GM18951 (cell line): ENCODE data around the gene GSTM1.
"Not testable (repeated sequence)": the region's sequence is repeated elsewhere in the genome, so short reads cannot be mapped to it uniquely, and the experiment has no call there.

ENCODE experiments used
- POLR2A ChIP-seq: IDR thresholded peaks from 4 replicates; pipeline ENCODE4 v1.6.1; 2011; ENCODE audit warnings: mild to moderate bottlenecking; ENCODE audit not compliant: insufficient read length, insufficient read depth; ENCODE audit errors: extremely low read depth
- in situ Hi-C: fragments of 300-500 bp; cut with MboI; formaldehyde crosslinking; loops from one replicate; pipeline ENCODE4 v1.12.0; 2022; ENCODE audit warnings: low sequenced_read_pairs, mixed read lengths, inconsistent platforms; ENCODE audit not compliant: unreplicated experiment

The GSTM1 gene

DNA sequence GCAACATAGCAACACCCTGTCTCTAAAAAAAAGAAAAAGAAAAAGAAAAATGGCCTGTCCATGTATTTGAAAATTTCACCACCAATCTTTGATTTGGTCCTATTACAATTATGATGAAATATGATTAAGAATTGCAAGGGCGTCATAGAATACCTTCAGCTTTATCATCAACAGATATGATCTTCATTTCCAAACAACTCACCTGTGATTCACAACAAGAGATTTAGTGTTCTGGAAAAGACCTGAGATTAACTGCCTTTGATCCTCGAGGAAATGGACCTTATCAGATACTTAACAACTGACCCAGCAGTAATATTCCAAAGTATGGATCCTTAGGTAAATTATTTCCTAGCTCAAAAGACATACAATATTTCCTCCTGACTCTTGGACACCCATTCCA, 35.2 kb upstream of the GSTM1 start:
- in situ Hi-C loops: loop anchor here (10.0 kb wide), 1 partner anchor 332 kb away; the partner anchor contains the start of gene AHCYL1
- TF ChIP-seq POLR2A: no peak

- no peak for TF ChIP-seq POLR2A
- in situ Hi-C loops: loop anchor here (10.0 kb wide), 1 partner anchor 331 kb away; the partner anchor contains the start of gene AHCYL1
Measured at GRCh38 chr1:109653306-109653705, 34.3 kb upstream of the GSTM1 start.

GRCh38 chr1:109654519-109654918, 33.1 kb upstream of the GSTM1 start:
- in situ Hi-C loops: loop anchor here (10.0 kb wide), 1 partner anchor 330 kb away; the partner anchor contains the start of gene AHCYL1
- no peak for TF ChIP-seq POLR2A

DNA sequence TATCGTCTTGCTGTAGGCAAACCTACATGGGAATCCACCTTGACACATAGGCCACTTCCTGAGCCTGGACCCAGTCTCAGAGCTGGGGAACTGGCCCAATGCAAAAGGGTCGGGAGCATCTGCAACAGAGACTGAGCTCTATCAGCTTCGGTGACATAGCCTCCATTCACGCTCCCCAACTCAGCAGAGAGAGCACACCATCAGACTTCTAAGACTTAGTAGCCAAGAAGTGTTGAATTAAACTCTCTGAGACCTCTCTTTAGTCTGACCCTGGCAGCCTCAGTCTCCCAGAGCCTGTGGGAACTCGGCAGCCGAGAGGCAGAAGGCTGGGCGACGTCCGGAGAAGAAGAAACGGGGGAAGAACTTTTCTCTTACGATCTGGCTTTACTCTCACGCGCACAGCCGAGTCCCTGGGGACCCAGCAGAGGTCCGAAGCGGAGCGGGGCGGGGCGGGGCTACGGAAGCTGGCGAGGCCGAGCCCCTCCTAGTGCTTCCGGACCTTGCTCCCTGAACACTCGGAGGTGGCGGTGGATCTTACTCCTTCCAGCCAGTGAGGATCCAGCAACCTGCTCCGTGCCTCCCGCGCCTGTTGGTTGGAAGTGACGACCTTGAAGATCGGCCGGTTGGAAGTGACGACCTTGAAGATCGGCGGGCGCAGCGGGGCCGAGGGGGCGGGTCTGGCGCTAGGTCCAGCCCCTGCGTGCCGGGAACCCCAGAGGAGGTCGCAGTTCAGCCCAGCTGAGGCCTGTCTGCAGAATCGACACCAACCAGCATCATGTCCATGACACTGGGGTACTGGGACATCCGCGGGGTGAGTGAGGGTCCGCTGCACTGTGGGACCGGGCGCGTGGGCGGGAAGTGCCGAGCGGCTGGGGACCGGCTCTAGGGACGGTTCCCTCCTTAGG, 31.8 kb upstream of the GSTM1 start, which contains the start of gene GSTM4:
Gene GSTM4, plus strand, starts transcription at position 485 of the 905 bp plus-strand sequence. Its CDS starts 291 bp downstream, at position 776.
- peak; percentile 64 for TF ChIP-seq POLR2A
- in situ Hi-C loops: loop anchor here (10.0 kb wide), 1 partner anchor 329 kb away; the partner anchor contains the start of gene AHCYL1

GRCh38 chr1:109657395-109657794, 30.2 kb upstream of the GSTM1 start:
- in situ Hi-C loops: loop anchor here (10.0 kb wide), 1 partner anchor 327 kb away; the partner anchor contains the start of gene AHCYL1
- no peak for TF ChIP-seq POLR2A

- in situ Hi-C loops: loop anchor here (10.0 kb wide), 1 partner anchor 327 kb away; the partner anchor contains the start of gene AHCYL1
- TF ChIP-seq POLR2A: no peak
Measured at GRCh38 chr1:109657970-109658369, 29.6 kb upstream of the GSTM1 start.

GRCh38 chr1:109658533-109659042, 29.0 kb upstream of the GSTM1 start:
- in situ Hi-C loops: loop anchor here (10.0 kb wide), 1 partner anchor 326 kb away; the partner anchor contains the start of gene AHCYL1

DNA sequence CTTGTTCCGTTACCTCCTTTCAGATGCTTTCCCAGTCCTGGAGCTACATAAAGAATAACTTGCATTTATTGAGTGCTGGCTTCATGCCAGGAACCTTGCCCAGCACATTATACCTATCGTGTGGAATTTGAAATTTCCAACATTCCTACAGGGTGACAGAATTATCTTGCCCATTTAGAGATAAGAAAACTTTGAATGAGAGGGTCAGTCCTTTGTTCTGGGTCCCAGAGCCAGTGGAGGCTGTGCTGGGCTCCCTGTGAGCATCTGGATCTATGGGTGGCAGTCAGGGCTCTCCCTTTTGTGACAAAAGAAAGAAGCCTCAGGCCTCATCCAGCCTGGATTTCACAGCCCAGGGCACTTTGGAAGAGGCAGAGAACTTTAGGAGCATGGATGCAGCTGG, 28.5 kb upstream of the GSTM1 start:
- in situ Hi-C loops: loop anchor here (10.0 kb wide), 1 partner anchor 326 kb away; the partner anchor contains the start of gene AHCYL1
- TF ChIP-seq POLR2A: no peak

More at GRCh38 chr1:109658533-109659042, 29.0 kb upstream of the GSTM1 start:
- no peak for TF ChIP-seq POLR2A

- TF ChIP-seq POLR2A: no peak
- in situ Hi-C loops: loop anchor here (10.0 kb wide), 1 partner anchor 325 kb away; the partner anchor contains the start of gene AHCYL1
Measured at GRCh38 chr1:109659997-109660690, 27.5 kb upstream of the GSTM1 start.

DNA sequence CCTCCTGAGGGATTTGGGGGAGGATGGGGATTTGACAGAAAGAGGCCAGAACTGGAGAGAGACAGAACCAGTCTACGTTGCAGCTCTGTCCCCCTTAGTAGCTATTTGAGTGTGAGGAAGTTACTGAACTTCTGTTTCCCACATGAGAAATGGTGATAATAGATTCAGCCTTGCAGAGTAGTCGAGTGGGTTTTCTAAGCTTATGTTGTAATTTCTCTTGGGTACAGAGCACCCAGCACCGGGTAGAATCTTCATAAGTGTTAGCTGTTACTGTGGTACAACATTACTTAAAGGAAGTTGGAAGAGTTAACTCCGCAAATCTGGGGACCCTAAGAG, 27.0 kb upstream of the GSTM1 start:
- in situ Hi-C loops: not testable (repeated sequence)

- in situ Hi-C loops: no loop called here
Measured at GRCh38 chr1:109661391-109661790, 26.2 kb upstream of the GSTM1 start.

DNA sequence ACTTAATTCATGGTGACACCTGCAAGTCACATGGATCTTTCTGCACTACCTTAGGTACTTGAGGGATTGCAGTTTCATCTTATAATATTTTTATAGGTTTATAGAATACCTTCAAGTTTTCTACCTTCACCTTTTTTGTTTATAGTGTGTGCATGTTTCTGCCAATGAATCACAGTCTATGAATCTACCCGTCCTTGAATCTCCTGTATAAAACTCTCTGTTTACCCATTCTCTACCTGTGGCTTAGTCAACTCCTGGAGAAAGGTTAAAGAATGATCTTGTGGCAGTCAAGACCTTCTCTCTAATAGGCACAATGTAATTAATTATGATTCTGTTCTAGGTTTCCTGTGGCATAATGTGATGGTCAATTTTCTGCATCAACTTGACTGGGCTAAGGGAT, 22.9 kb upstream of the GSTM1 start:
- in situ Hi-C loops: no loop called here
- TF ChIP-seq POLR2A: no peak

More at GRCh38 chr1:109661391-109661790, 26.2 kb upstream of the GSTM1 start:
- no peak for TF ChIP-seq POLR2A

- in situ Hi-C loops: no loop called here
- TF ChIP-seq POLR2A: peak; percentile 15
Measured at GRCh38 chr1:109667452-109668122, 20.0 kb upstream of the GSTM1 start, which contains the start of gene GSTM2. TSS of gene GSTM2 (plus strand) at chr1:109668057. CDS start at chr1:109668116, 59 bp downstream.
